ENCODE results near the gene DTNA. TPM values are rescaled to one million over a fixed set of nuclear protein-coding genes. Genes with fewer than 3 reads are reported as not detected.

The DTNA gene
- total RNA-seq, 1 experiment from 2014 or later, result 9.6 TPM

- no peaks in the 10 kb centered on the region for H4K20me1 ChIP-seq (ENCODE audit: insufficient read depth)
- peak overlapping the region; percentile 79 for H2AFZ ChIP-seq (ENCODE audit: low read depth, low read length, poor library complexity, severe bottlenecking)
- H3K9me2 ChIP-seq (ENCODE audit: insufficient read depth), result no peaks in the 10 kb centered on the region; the same call in 1 of the 2 replicates
- no peak for DNase-seq (ENCODE audit: low read depth, low spot score)
- intact Hi-C loops (cut with micrococcal nuclease), result loop anchor here (5.0 kb wide), 1 partner anchor 49 kb away; no protein-coding TSS in a partner anchor
- no peaks in the 10 kb centered on the region for H3K27me3 ChIP-seq (ENCODE audit: insufficient read depth, low read length)
- no peak for ATAC-seq
- no peak overlapping the region for H3K27ac ChIP-seq (ENCODE audit: low read depth, low read length)
- H3K4me2 ChIP-seq (ENCODE audit: low read length), result peak overlapping the region; percentile 60; the same call in 1 of the 2 replicates
- no peak overlapping the region for H3K9ac ChIP-seq (ENCODE audit: low read length)
- BruUV-seq (replicated peaks), result no TSS peak
- RAD21 ChIA-PET (ENCODE audit: low non-redundant PET in 1 of 2, low total read pairs in 2 of 2, uncharacterized antibody in 2 of 2, unreplicated experiment in 2 of 2), result no interaction called here
- peaks cover 19 to 25% of the 10 kb centered on the region in 2 experiments; a peak in 3 of 4 replicates for H3K4me1 ChIP-seq (ENCODE audit: control insufficient read depth in 1 of 2, insufficient read depth in 2 of 2, low read length in 2 of 2)
- TF ChIP-seq ELF1 (IDR thresholded peaks at IDR 0.05; ENCODE audit: borderline replicate concordance, low read depth), result no peak
- TF ChIP-seq JUND (IDR thresholded peaks at IDR 0.05), result no peak
- no peak for TF ChIP-seq ZFX (IDR thresholded peaks at IDR 0.05)
- no peak for TF ChIP-seq SIN3A (IDR thresholded peaks at IDR 0.05; ENCODE audit: low read depth)
- TF ChIP-seq EZH2 (IDR thresholded peaks at IDR 0.05), result no peak
- no peak for TF ChIP-seq POLR2A (IDR thresholded peaks at IDR 0.05; ENCODE audit: borderline replicate concordance, extremely low read depth, insufficient read depth, insufficient read length)
- no peak for TF ChIP-seq ZBTB33 (IDR thresholded peaks at IDR 0.05; ENCODE audit: extremely low read depth, insufficient replicate concordance, low read length)
- no peak for TF ChIP-seq EZH2phosphoT487 (IDR thresholded peaks at IDR 0.05; ENCODE audit: borderline replicate concordance)
- no peak for TF ChIP-seq ATF3 (IDR thresholded peaks at IDR 0.05)
- TF ChIP-seq RAD21 (IDR thresholded peaks at IDR 0.05; ENCODE audit: low read depth), result no peak
- TF ChIP-seq TCF7L2 (IDR thresholded peaks at IDR 0.05; ENCODE audit: borderline replicate concordance, extremely low read depth, insufficient read depth, insufficient read length), result no peak
- TF ChIP-seq EGR1 (IDR thresholded peaks at IDR 0.05; ENCODE audit: low read depth), result no peak
- TF ChIP-seq CBX3 (IDR thresholded peaks at IDR 0.05; ENCODE audit: low read depth), result no peak
- no peak for TF ChIP-seq MAX (IDR thresholded peaks at IDR 0.05)
- no peak for TF ChIP-seq POLR2AphosphoS5 (IDR thresholded peaks at IDR 0.05; ENCODE audit: low read depth, low read length)
- no peak for TF ChIP-seq YY1 (IDR thresholded peaks at IDR 0.05; ENCODE audit: extremely low read depth, insufficient replicate concordance, low read depth, low read length)
- H3K4me3 ChIP-seq (replicated peaks in 1 of 2; ENCODE audit: low read depth in 1 of 2, low read length in 2 of 2), result no peak overlapping the region
- CTCF ChIA-PET, result no interaction called here
- no peaks in the 10 kb centered on the region for H3K9me3 ChIP-seq (ENCODE audit: control insufficient read depth in 1 of 2, insufficient read depth in 1 of 2, low read depth in 1 of 2, low read length in 2 of 2)
- POLR2A ChIA-PET, result no interaction called here
- H3K36me3 ChIP-seq (ENCODE audit: control insufficient read depth in 1 of 2, insufficient read depth in 2 of 2, low read length in 2 of 2), result no peaks in the 10 kb centered on the region
- no peaks in the 10 kb centered on the region for H3K79me2 ChIP-seq (ENCODE audit: insufficient read depth, low read length)
Observed at GRCh38 chr18:34928088-34928753, 218.1 kb downstream of the DTNA start.

Measured in HCT116 (cell line).